Ramos (cell line): ENCODE data around the gene PPP1R14B.

Experiments
- in situ Hi-C: fragments of 300-500 bp; cut with MboI; formaldehyde crosslinking; loops from one replicate; pipeline ENCODE4 v1.14.3; 2022; ENCODE audit warnings: low sequenced_read_pairs; ENCODE audit not compliant: unreplicated experiment

The PPP1R14B gene

DNA sequence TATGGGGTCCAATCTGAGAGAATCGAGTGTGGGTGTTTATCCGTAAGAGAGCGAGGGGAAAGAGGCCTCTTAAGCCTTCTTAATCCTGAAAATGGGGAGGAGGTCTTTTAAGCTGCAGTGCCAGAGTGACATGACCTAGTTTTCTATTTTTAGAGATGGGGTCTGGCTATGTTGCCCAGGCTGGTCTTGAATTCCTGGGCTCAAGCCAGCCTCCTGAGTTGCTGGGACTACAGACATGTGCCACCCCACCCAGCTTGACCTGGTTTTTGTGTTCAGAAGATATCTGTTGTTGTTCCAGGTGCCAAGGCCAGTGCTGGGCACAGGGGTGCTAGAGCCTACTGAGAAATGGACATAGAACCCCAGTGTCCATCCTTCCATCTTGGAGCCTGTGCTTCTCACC is 36.3 kb upstream of the PPP1R14B start:
- in situ Hi-C loops = no loop called here

- in situ Hi-C loops = no loop called here
These were observed 35.4 kb upstream of the PPP1R14B start for GRCh38 chr11:64281957-64282770.

DNA sequence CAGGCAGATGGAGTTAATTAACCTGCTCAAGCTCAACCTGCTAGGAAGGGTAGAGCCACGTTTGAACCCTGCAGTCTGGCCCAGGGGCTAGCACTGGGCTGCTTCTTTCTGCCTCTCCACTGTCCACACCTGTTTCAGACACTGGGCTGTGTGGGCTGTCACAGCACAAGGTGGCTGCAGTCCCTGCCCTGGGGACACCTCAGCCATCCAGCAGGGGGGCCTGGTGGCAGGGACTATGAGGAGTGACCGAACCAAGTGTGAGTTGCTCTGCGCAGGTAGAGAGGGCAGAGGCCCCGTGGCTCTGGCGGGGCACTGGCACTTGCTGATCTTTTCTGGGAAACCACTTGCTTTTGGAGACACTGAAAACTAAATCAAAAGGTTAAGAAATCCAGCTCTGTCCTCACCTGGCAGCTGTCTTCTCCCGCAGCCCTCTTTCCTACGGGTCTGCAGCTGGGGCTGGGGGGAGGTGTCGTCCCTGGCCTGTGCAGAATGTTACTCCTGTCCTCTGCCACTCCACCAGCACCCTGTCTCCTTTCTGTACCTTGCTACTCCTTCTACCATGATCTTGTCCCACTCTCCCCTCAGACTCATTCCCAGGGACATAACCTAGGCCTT is 31.9 kb upstream of the PPP1R14B start:
- in situ Hi-C loops = no loop called here

DNA sequence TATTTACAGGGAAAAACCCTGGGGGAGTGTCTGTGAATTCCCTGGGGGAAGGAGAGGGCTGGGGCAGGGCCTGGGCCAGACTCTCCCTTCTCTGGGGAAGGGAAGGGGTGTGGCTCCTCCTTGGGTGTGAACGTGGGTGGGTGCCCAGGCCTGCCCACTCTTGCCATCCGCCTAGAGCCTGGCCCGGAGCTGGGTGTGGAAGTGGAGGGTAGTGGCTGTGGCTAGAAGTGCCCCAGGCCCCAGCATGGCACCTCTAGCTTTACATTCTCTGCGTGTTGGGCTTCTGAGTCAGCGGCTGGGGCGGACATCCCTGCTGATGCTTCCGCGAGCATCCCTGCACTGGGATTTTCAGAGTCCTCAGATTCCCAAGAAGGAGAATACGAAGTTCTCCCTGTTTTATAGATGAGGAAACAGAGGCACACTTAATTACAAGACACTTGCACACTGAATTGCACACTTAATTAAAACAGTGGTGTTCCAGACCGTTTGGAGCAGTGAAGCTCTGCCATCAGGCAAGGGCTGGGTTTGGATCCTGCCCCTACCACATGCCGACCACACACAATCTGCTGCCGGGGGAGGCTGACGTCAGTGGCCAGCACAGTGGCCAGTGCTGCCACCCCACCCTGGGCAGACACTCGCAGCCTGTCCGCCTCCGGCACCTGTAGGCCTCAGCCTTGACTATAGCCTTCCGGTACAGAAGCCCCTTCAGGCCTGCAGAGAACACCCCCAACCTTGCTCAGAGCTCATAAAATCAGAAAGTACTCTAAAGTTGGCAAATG is 30.1 kb upstream of the PPP1R14B start:
- in situ Hi-C loops = no loop called here

DNA sequence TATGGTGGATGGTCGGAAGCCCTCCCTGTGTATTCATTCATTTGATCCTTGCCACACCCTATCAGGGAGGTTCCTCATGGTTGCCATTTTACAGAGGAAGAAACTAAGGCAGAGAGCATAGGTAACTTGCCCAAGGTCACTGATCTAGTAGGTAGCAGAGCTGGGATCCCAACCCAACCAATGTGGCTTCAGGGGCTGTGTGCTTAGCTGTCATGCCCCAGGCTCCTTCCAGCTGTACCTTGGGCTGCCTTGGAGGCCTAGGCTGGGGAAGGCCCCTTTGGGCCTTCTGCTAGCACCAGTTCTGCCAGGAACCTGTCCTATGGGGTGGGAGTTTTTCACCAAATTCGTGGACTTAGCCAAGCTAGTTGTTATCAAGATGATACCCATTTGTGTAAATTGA is 29.1 kb upstream of the PPP1R14B start:
- in situ Hi-C loops = no loop called here

GRCh38 chr11:64275031-64275800 is 28.5 kb upstream of the PPP1R14B start:
- in situ Hi-C loops = no loop called here

DNA sequence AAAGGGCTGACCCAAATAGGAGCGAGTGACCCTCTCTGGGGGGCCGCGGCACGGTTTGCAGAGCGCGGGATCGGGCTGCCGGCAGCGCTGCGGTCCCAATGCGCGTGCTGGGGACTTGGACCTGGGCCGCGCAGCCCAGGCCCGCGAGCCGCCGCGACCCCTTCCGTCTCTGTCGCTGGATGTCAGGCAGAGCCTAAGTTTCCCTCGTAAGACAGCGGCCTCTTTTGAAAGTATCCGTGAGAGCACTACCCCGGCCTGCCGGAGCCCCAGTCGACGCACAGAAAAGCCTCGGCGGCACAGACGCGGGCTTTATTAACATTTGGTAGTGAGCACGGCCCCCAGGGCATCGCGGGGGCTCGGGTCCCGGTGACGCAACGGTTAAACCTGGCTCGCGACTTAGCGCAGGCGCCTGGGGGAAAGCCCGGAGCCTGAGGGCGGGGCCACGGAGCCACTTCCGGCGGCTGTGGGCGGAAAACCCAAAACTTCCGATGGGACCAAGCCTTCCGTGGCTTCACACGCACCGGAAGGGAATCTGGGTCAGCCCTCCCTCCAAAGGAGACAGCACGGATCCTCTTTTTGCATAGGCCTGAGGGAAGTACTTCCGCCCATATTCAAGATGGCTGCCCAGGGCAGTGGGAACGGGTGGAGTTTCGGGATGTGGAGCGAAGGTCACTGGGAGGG is 22.9 kb upstream of the PPP1R14B start:
- in situ Hi-C loops = no loop called here

DNA sequence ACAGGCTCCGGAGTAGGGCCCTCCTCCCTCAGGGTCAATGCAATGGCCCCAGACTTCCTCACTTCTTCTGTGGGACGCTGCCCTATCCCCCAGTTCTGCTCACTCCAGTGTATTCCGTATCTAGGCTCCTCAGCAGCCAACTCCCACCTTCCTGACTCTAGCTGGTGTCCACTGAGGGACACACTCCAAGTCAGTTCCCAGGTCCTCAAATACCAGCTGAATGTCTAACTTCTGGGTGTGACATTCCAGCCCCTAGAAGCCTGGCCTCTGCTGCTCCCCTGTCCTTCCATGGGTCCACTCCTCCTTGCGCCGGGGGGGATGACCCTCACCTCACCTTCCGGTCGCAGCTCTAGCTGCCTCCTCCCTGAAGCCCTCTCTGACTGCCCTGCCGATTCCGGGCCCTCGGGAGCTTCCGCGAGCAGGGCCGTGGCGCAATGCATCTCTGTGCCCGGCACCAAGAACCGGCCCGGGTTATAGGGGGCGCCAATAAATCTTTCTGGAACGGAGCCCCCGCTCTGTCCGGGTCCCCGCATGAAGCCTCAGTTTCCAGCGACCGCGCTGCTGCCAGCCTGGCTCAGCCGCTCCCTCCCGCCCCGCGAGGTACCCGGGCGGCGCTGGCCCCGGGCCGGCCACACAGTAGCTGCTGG is 22.3 kb upstream of the PPP1R14B start:
- in situ Hi-C loops = no loop called here

- in situ Hi-C loops = no loop called here
These were observed 21.5 kb upstream of the PPP1R14B start for GRCh38 chr11:64268025-64268892.

DNA sequence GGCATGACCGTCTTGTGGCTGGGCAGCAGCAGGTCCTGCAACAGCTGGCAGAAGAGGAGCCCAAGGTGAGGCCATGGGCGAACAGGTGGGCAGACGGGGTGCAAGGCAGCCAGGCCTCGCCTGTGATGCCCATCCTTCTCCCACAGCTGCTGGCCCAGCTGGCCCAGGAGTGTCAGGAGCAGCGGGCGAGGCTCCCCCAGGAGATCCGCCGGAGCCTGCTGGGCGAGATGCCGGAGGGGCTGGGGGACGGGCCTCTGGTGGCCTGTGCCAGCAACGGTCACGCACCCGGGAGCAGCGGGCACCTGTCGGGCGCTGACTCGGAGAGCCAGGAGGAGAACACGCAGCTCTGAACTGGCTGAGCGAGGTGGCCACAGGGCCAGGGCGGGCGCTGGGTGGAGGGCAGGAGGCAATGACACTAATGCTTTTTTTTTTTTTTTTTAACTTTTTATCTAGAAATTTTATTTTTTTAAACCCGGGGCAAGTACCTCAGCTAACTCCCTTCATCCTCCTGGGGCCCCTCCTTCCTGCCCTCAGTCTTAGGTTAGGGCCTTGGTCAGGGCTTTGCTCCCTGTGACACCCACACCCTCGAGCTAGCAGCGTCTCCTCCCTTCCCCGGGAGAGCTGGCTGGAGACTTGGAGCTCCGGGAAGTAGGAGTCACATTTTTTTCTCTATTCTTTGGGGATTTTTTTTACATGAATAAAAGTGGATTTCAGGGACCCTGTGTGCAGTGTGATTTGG is 20.6 kb upstream of the PPP1R14B start:
- in situ Hi-C loops = no loop called here

DNA sequence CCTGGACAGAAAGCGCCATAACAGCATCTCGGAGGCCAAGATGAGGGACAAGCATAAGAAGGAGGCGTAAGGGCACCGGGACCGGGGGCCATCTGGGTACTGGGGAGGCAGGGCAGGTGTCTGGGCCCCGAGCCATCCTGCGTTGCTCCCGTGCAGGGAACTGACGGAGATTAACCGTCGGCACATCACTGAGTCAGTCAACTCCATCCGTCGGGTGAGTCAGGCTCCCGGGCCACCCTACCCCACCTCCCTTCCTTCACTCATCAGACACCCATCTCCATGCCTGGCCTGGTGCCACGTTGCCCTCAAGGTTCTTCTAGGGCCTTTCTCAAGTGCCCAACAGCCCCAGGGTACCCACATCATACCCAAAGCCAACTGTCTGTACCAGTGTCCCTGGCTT is 19.6 kb upstream of the PPP1R14B start:
- in situ Hi-C loops = no loop called here

DNA sequence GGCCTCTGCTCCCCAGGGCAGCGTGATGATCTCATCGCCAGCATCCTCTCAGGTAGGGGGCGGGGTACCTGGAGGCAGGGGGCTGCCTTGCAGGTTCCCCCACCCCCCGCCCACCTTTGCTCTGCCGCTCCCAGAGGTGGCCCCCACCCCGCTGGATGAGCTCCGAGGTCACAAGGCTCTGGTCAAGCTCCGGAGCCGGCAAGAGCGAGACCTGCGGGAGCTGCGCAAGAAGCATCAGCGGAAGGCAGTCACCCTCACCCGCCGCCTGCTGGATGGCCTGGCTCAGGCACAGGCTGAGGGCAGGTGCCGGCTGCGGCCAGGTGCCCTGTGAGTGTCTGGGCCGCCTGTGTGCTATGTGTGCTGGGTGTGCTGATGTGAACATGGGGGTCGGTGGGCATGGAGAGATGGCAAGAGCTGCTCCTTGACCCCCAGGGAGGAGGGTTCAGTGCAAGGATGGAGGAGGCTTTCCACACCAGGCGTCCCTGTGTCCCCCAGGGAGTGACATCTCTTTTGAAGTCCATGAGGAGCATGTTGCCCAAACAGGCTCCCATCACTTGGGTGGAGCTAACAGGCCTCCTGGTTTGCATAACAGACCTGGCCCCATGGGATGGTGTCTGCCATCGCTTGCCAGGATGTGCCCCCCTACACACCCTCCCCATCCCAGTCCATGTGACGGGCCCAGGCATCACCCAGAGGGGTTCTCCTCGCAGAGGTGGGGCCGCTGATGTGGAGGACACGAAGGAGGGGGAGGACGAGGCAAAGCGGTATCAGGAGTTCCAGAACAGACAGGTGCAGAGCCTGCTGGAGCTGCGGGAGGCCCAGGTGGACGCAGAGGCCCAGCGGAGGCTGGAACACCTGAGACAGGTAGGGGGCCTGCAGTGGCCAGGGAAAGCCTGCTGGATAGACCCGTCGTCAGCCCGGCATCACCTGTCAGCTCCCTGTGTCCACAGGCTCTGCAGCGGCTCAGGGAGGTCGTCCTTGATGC is 18.7 kb upstream of the PPP1R14B start:
- in situ Hi-C loops = no loop called here

DNA sequence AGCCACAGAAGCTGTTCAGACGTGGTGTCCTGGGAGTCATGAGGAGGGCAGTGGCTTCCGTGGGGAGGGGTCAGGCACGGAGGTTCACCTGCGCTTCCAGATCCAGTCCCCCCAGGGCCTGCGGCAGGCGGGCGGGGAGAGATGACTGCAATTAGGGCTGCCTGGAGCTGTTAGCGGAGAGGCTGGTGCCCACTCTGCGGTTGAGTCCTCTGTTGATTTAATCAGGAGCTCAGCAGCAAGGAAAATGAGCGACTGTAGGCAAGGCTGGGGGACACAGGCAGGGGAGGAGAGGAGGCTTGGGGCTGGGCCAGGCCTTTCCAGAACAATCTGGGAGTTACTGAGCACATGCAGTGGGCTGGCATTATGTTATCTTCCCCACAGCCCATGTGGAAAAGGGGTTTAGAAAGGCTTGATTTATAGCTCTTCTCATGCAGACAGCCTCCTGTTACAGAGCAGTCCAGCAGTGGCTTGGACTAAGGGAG is 17.7 kb upstream of the PPP1R14B start:
- in situ Hi-C loops = no loop called here

DNA sequence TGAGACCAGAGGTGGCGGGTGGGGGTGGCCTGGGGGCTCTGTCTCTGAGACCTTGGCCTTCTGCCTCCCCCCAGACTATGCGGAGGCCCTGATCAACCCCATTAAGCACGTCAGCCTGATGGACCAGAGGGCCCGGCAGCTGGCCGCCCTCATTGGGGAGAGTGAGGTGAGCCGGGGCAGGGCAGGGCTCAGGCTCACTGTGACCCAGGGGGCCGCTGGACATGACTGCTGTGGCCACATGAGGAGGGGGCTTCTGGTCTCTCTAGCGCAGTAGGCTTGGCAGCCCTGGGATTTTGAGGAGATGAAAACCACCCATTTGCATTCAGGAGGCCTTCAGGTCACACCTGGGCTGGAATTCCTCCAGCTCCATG is 17.2 kb upstream of the PPP1R14B start:
- in situ Hi-C loops = no loop called here

DNA sequence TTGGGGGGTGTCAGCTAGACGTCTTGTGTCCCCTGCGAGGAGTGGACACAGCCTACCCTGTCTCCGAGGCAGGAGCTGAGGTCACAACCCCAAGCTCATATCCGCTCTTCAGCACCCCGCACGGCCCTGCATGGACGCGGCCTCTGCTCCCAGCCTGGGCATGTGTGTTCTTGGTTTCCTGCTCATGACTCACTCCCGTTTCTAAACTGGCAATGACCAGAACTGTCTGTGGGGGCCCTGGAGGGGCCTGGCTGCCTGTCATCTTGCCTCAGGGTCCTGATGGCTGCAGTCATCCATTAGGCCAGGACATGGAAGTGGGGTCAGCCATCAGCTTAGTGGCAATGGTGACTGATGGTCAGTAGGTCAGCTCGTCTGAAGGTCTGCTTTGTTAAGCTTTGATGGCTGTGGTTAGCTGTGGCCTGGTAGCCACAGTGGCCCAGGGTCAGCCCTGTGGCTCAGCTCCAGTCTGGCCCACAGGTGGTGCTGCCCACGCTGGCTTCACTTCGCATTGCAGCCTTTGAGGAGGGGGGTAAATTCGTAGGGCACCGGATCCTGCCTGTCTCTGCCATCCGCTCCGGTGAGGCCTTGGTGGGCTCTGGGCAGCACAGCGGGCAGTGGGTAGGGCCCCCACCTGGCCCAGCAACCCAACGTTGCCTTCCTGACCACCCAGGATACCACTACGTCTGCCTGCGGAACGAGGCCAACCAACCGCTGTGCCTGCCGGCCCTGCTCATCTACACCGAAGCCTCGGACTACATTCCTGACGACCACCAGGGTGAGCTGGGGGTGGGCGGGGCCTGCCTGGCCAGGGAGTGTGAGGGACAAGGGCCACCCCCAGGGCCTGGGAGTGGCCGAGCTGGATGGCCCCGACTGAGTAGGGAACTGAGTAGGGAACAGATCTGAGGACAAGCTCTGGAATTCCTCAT is 16.5 kb upstream of the PPP1R14B start:
- in situ Hi-C loops = no loop called here
